Endothelial cell of umbilical vein (primary cell): ENCODE measurements around the gene ADRA2A. TPM values are rescaled to one million over a fixed set of nuclear protein-coding genes. Genes with fewer than 3 reads are reported as not detected.

ENCODE experiments used
- BruUV-seq: library from RNA; stranded (reverse); fragments of 400-500 nt; replicated peaks from 2 replicates; lab custom pipeline; 2021; lab: Mats Ljungman, UMichigan
- CTCF ChIA-PET: fragments of 300-600, 350-600 bp; sonication (Branson Sonifier 250); formaldehyde crosslinking; loops from one replicate; lab custom pipeline; 2021; ENCODE audit warnings: antibody characterized with exemption, inconsistent platforms; lab: Charles Lee
- POLR2A ChIA-PET: fragments of 300-600, 350-600 bp; sonication (Branson Sonifier 250); formaldehyde crosslinking; loops from one replicate; lab custom pipeline; 2021; ENCODE audit warnings: antibody characterized with exemption, inconsistent platforms; lab: Charles Lee
- DNase-seq: peaks from one replicate; pipeline ENCODE4 v3.0.0-alpha.2; 2011; ENCODE audit warnings: low read depth, low spot score
- FAIRE-seq: peaks from 2 replicates; lab custom pipeline; 2011; peaks lifted over from hg19 to GRCh38; lab: Jason Lieb, UNC
- H2AFZ ChIP-seq: 2 replicates; pipeline ENCODE4 v1.6.0; 2012; ENCODE audit warnings: low read depth, low read length, control low read depth, inconsistent platforms
- H3K27ac ChIP-seq: 2 replicates; pipeline ENCODE4 v1.5.1; 2011; ENCODE audit warnings: low read depth, mild to moderate bottlenecking, control low read depth, low read length, moderate library complexity; ENCODE audit not compliant: insufficient read depth
- H3K27me3 ChIP-seq, 2 experiments: 2 replicates each; pipeline versions ENCODE4 v1.6.0 to v1.6.1; 2011; ENCODE audit warnings: low read length in 2 of 2, mixed read lengths in 1 of 2; ENCODE audit not compliant: control insufficient read depth in 2 of 2, insufficient read depth in 2 of 2
- H3K36me3 ChIP-seq, 2 experiments: 2 replicates in 1 of 2; 3 replicates in 1 of 2; pipeline ENCODE4 v1.5.1; 2011; ENCODE audit warnings: low read length in 2 of 2, mild to moderate bottlenecking in 1 of 2, moderate library complexity in 1 of 2; ENCODE audit not compliant: control insufficient read depth in 2 of 2, insufficient read depth in 2 of 2; ENCODE audit errors: extremely low read depth in 1 of 2
- H3K4me1 ChIP-seq: 3 replicates; pipeline ENCODE4 v1.5.1; 2011; ENCODE audit warnings: mild to moderate bottlenecking, low read length; ENCODE audit not compliant: control insufficient read depth, insufficient read depth; ENCODE audit errors: extremely low read depth
- H3K4me2 ChIP-seq: 2 replicates; pipeline ENCODE4 v1.6.1; 2011; ENCODE audit warnings: low read length, control low read depth, mixed read lengths; ENCODE audit not compliant: insufficient read depth
- H3K4me3 ChIP-seq, 3 experiments: fragments of 200-600 bp in 1 of 3; sonication (generic), shearing (Covaris generic) in 1 of 3; replicated peaks in 1 of 3; 2 replicates each; pipeline ENCODE4 v1.5.1; 2011 to 2016; ENCODE audit warnings: control low read depth in 3 of 3, low read length in 3 of 3, mild to moderate bottlenecking in 2 of 3, inconsistent platforms in 1 of 3, low read depth in 1 of 3, moderate library complexity in 1 of 3; ENCODE audit not compliant: insufficient read depth in 1 of 3
- H3K79me2 ChIP-seq: 2 replicates; pipeline ENCODE4 v1.6.0; 2012; ENCODE audit warnings: low read length, inconsistent platforms; ENCODE audit not compliant: control insufficient read depth, insufficient read depth
- H3K9ac ChIP-seq: replicated peaks from 2 replicates; pipeline ENCODE3; 2011; ENCODE audit warnings: low read length, control low read depth; ENCODE audit not compliant: insufficient read depth; ENCODE audit errors: extremely low read depth
- H3K9me1 ChIP-seq: replicated peaks from 3 replicates; pipeline ENCODE4 v1.6.0; 2011; ENCODE audit warnings: mild to moderate bottlenecking, low read length; ENCODE audit not compliant: control insufficient read depth, insufficient read depth; ENCODE audit errors: extremely low read depth
- H3K9me3 ChIP-seq: replicated peaks from 2 replicates; pipeline ENCODE4 v1.5.1; 2012; ENCODE audit warnings: low read length, inconsistent platforms; ENCODE audit not compliant: control insufficient read depth, insufficient read depth
- H4K20me1 ChIP-seq: replicated peaks from 2 replicates; pipeline ENCODE3; 2011; ENCODE audit warnings: mild to moderate bottlenecking, low read length; ENCODE audit not compliant: control insufficient read depth, insufficient read depth; ENCODE audit errors: extremely low read depth
- EZH2 ChIP-seq: IDR thresholded peaks from 2 replicates; pipeline ENCODE4 v1.6.1; 2012; ENCODE audit warnings: borderline replicate concordance, low read depth, mild to moderate bottlenecking, moderate library complexity, low read length, inconsistent platforms; ENCODE audit not compliant: severe bottlenecking
- FOS ChIP-seq: IDR thresholded peaks from 2 replicates; pipeline ENCODE4 v1.6.1; 2011; ENCODE audit warnings: mild to moderate bottlenecking, low read length, moderate library complexity, borderline replicate concordance; ENCODE audit not compliant: insufficient read depth
- GATA2 ChIP-seq: IDR thresholded peaks from 2 replicates; pipeline ENCODE4 v1.7.0; 2011; ENCODE audit warnings: low read depth, mild to moderate bottlenecking, moderate library complexity, mixed read lengths, low read length; ENCODE audit not compliant: insufficient read length, insufficient read depth
- JUN ChIP-seq: IDR thresholded peaks from 2 replicates; pipeline ENCODE4 v1.6.1; 2011; ENCODE audit warnings: borderline replicate concordance, low read depth; ENCODE audit not compliant: insufficient read length, insufficient read depth
- MYC ChIP-seq: IDR thresholded peaks from one replicate; pipeline ENCODE4 v1.6.1; 2011; ENCODE audit warnings: mild to moderate bottlenecking, low read depth, low read length
- POLR2A ChIP-seq: IDR thresholded peaks from 2 replicates; pipeline ENCODE4 v1.6.1; 2012; ENCODE audit warnings: low read depth, mild to moderate bottlenecking, control low read depth, low read length
- POLR2AphosphoS5 ChIP-seq: IDR thresholded peaks from 2 replicates; pipeline ENCODE4 v1.6.1; 2012; ENCODE audit warnings: low read depth, mild to moderate bottlenecking, control low read depth, low read length, moderate library complexity; ENCODE audit not compliant: insufficient read depth
- dilution Hi-C: fragments of 300-500 bp; cut with MboI; formaldehyde crosslinking; loops from one replicate; pipeline ENCODE4 v1.15.0; 2019; ENCODE audit warnings: low sequenced_read_pairs; ENCODE audit not compliant: extremely low pct_ligation_motif_present
- intact Hi-C: fragments of 100-400 bp; cut with micrococcal nuclease; formaldehyde crosslinking; loops from one replicate; pipeline ENCODE4 v1.10.0; 2022
- polyA plus RNA-seq, 4 experiments: library from polyadenylated mRNA; depleted of rRNA in 3 of 4; stranded (reverse) in 3 of 4; unstranded in 1 of 4; fragments of >200 nt; gene quantifications; 2 replicates each; pipeline versions ENCODE4 v1.2.1 to v1.2.3, GENCODE V29; 2011 to 2012; ENCODE audit warnings: missing spikeins in 1 of 4
- total RNA-seq: library from RNA; stranded (reverse); gene quantifications from 2 replicates; pipeline ENCODE4 v1.2.3, GENCODE V29; 2021
- TF ChIP-seq, protein P1 (sequence below), 2 donors: IDR thresholded peaks; 1 replicate in 1 of 2; 2 replicates in 1 of 2; pipeline ENCODE4 v1.5.1; 2011; ENCODE audit warnings: low read length in 2 of 2, mild to moderate bottlenecking in 2 of 2, moderate library complexity in 2 of 2, control low read depth in 1 of 2, inconsistent platforms in 1 of 2, low read depth in 1 of 2; ENCODE audit not compliant: insufficient read depth in 1 of 2; ENCODE audit errors: extremely low read depth in 1 of 2
- TF ChIP-seq, protein P2 (sequence below): IDR thresholded peaks from 2 replicates; pipeline ENCODE4 v1.6.1; 2011; ENCODE audit not compliant: insufficient read depth, insufficient read length

Gene ADRA2A
- total and polyA plus RNA-seq, 2 donors (not counting 3 experiments of a cell fraction or from before 2014, with no cell fraction given): 0.03 TPM; not detected in 1

DNA sequence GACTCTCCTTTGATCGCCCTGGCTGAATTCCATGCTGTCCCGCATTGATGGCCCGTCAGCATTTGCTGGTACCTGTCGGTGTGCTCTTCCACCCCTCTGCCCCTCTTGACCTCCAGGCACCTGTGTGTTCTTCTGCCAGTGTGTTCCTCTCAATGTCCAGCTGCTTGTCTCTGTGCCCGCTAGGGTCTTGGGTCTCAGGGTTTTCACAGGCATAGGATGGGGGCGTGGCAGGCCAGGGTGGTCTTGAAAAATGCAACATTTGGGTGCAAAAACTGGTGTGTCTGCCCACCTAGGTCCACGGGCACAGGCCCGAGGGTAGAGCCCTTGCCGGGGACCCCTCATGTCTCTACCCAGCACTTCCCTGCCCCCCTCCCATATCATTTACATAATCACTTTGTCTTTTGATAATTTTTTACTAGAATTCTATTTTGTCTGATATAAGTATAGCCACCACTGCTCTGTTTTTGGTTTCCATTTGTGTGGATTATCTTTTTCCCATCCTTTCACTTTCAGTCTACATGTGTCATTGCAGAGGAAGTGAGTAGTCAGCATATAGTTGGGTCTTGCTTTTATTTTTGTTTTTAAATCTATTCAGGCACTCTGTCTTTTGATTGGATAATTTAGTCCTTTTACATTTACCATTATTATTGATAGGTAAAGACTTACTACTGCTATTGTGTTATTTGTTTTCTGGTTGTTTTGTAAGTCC is 46.6 kb upstream of the ADRA2A start:
- H3K36me3 ChIP-seq: no peaks in the 10 kb centered on the region
- H4K20me1 ChIP-seq: no peaks in the 10 kb centered on the region
- dilution Hi-C loops: no loop called here
- no peaks in the 10 kb centered on the region for H3K4me1 ChIP-seq
- TF ChIP-seq, protein P1, sequence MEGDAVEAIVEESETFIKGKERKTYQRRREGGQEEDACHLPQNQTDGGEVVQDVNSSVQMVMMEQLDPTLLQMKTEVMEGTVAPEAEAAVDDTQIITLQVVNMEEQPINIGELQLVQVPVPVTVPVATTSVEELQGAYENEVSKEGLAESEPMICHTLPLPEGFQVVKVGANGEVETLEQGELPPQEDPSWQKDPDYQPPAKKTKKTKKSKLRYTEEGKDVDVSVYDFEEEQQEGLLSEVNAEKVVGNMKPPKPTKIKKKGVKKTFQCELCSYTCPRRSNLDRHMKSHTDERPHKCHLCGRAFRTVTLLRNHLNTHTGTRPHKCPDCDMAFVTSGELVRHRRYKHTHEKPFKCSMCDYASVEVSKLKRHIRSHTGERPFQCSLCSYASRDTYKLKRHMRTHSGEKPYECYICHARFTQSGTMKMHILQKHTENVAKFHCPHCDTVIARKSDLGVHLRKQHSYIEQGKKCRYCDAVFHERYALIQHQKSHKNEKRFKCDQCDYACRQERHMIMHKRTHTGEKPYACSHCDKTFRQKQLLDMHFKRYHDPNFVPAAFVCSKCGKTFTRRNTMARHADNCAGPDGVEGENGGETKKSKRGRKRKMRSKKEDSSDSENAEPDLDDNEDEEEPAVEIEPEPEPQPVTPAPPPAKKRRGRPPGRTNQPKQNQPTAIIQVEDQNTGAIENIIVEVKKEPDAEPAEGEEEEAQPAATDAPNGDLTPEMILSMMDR (IDR thresholded peaks at IDR 0.05; ENCODE audit: extremely low read depth in 1 of 2, insufficient read depth in 1 of 2, low read depth in 1 of 2, low read length in 2 of 2): no peak
- TF ChIP-seq MYC (no peak), FOS (no peak)
- H3K9ac ChIP-seq: no peak overlapping the region
- intact Hi-C loops: no loop called here
- no peaks in the 10 kb centered on the region for H3K9me1 ChIP-seq
- no peaks in the 10 kb centered on the region for H3K79me2 ChIP-seq
- CTCF ChIA-PET: no interaction called here
- no peak overlapping the region for H3K4me2 ChIP-seq
- no peak overlapping the region for H3K27ac ChIP-seq
- no peaks in the 10 kb centered on the region for H3K27me3 ChIP-seq
- no peak overlapping the region for H3K4me3 ChIP-seq
- no peak for DNase-seq
- no peak overlapping the region for H2AFZ ChIP-seq
- no peak for FAIRE-seq
- no peaks in the 10 kb centered on the region for H3K9me3 ChIP-seq
- POLR2A ChIA-PET: no interaction called here
- BruUV-seq: no TSS peak

GRCh38 chr10:111034598-111035310 is 42.1 kb upstream of the ADRA2A start:
- DNase-seq (no peak), FAIRE-seq (no peak)
- Histone ChIP-seq H3K9ac (no peak overlapping the region), H3K9me3 (no peaks in the 10 kb centered on the region), H4K20me1 (no peaks in the 10 kb centered on the region), H3K36me3 (no peaks in the 10 kb centered on the region), H3K4me1 (no peaks in the 10 kb centered on the region), H3K27me3 (no peaks in the 10 kb centered on the region), H3K79me2 (no peaks in the 10 kb centered on the region), H3K9me1 (no peaks in the 10 kb centered on the region), H3K27ac (no peak overlapping the region), H3K4me3 (no peak overlapping the region), H3K4me2 (no peak overlapping the region), H2AFZ (no peak overlapping the region)
- CTCF ChIA-PET: no interaction called here
- POLR2A ChIA-PET: interaction anchor here (0.7 kb wide), 1 partner anchor 867 kb away, joined by 4 read pairs; no protein-coding TSS in a partner anchor
- TF ChIP-seq POLR2A (no peak), FOS (no peak), JUN (no peak), MYC (no peak), POLR2AphosphoS5 (no peak), EZH2 (no peak), GATA2 (no peak)
- TF ChIP-seq, protein P1 (IDR thresholded peaks at IDR 0.05; ENCODE audit: extremely low read depth in 1 of 2, insufficient read depth in 1 of 2, low read depth in 1 of 2, low read length in 2 of 2): no peak
- TF ChIP-seq, protein P2, sequence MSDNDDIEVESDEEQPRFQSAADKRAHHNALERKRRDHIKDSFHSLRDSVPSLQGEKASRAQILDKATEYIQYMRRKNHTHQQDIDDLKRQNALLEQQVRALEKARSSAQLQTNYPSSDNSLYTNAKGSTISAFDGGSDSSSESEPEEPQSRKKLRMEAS: no peak
- BruUV-seq: no TSS peak
- intact Hi-C loops: no loop called here
- dilution Hi-C loops: no loop called here
